HG02623 (cell line): ENCODE measurements around the gene SLC12A5.

Experiments
- ATAC-seq: cut with Tn5 transposase; IDR thresholded peaks from one replicate; pipeline ENCODE4 v1.9.1; 2021; ENCODE audit warnings: moderate library complexity; ENCODE audit not compliant: unreplicated experiment

Gene SLC12A5

GRCh38 chr20:46006022-46006705, 22.9 kb upstream of the SLC12A5 start:
- no peak for ATAC-seq

- ATAC-seq: no peak
Measured at GRCh38 chr20:46006964-46007363, 22.1 kb upstream of the SLC12A5 start.

- ATAC-seq: no peak
Measured at GRCh38 chr20:46007671-46008070, 21.3 kb upstream of the SLC12A5 start.

GRCh38 chr20:46009816-46010215, 19.2 kb upstream of the SLC12A5 start:
- ATAC-seq: no peak

GRCh38 chr20:46010491-46011391, 18.3 kb upstream of the SLC12A5 start:
- ATAC-seq: no peak

- ATAC-seq: no peak
Measured at GRCh38 chr20:46011631-46012482, 17.2 kb upstream of the SLC12A5 start.

- no peak for ATAC-seq
Measured at GRCh38 chr20:46012921-46013320, 16.1 kb upstream of the SLC12A5 start.

- ATAC-seq: no peak
Measured at GRCh38 chr20:46013322-46013828, 15.6 kb upstream of the SLC12A5 start.

GRCh38 chr20:46013829-46014516, 15.0 kb upstream of the SLC12A5 start:
- ATAC-seq: no peak

- no peak for ATAC-seq
Measured at GRCh38 chr20:46014517-46015396, 14.3 kb upstream of the SLC12A5 start.

- no peak for ATAC-seq
Measured at GRCh38 chr20:46017272-46017671, 11.7 kb upstream of the SLC12A5 start.

GRCh38 chr20:46018112-46018511, 10.9 kb upstream of the SLC12A5 start:
- ATAC-seq: no peak

- ATAC-seq: no peak
Measured at GRCh38 chr20:46018611-46019010, 10.4 kb upstream of the SLC12A5 start.

- ATAC-seq: no peak
Measured at GRCh38 chr20:46020555-46020954, 8.5 kb upstream of the SLC12A5 start.

- ATAC-seq: no peak
Measured at GRCh38 chr20:46021361-46022359, 7.4 kb upstream of the SLC12A5 start.

GRCh38 chr20:46022411-46023147, 6.4 kb upstream of the SLC12A5 start:
- no peak for ATAC-seq

- no peak for ATAC-seq
Measured at GRCh38 chr20:46023148-46023484, 5.9 kb upstream of the SLC12A5 start.

- ATAC-seq: no peak
Measured at GRCh38 chr20:46023999-46024398, 5.0 kb upstream of the SLC12A5 start.
